ENCODE measurements around the gene AMMECR1.

GRCh38 chrX:110163488-110163887, 154.4 kb downstream of the AMMECR1 start:
- TF ChIP-seq CEBPB (IDR thresholded peaks at IDR 0.05; ENCODE audit: borderline replicate concordance, low read depth, low read length) (no peak), ZNF333 (CRISPR knock-in tag; IDR thresholded peaks at IDR 0.05; ENCODE audit: borderline replicate concordance) (no peak), MXI1 (IDR thresholded peaks at IDR 0.05; ENCODE audit: borderline replicate concordance, low read depth, low read length) (no peak)

Measured in HepG2 (cell line).